Tibial artery (tissue), 4 donors: ENCODE results near the gene ACP3.
"Not testable (repeated sequence)": the region's sequence is repeated elsewhere in the genome, so short reads cannot be mapped to it uniquely, and the experiment has no call there.

ENCODE experiments used
- DNase-seq, 2 donors: peaks; one replicate each; pipeline ENCODE4 v3.0.0-alpha.2; 2019
- H3K27ac ChIP-seq, 2 donors: fragments of 200-600 bp; sonication (generic) in 1 of 2; 1 replicate in 1 of 2; 2 replicates in 1 of 2; pipeline ENCODE4 v1.5.1; 2018 to 2019; ENCODE audit warnings: mild to moderate bottlenecking in 1 of 2
- H3K27me3 ChIP-seq, 2 donors: fragments of 200-600 bp; sonication (generic) in 1 of 2; one replicate each; pipeline versions ENCODE4 v1.5.1 to v1.6.0; 2016 to 2019
- H3K36me3 ChIP-seq, 3 donors: fragments of 200-600 bp; sonication (generic) in 2 of 3; one replicate each; pipeline ENCODE4 v1.5.1; 2016 to 2019; ENCODE audit warnings: mild to moderate bottlenecking in 2 of 3
- H3K4me1 ChIP-seq, 4 donors: fragments of 200-600 bp; sonication (generic) in 2 of 4; 1 replicate in 3 of 4; 2 replicates in 1 of 4; pipeline ENCODE4 v1.5.1; 2016 to 2019
- H3K4me3 ChIP-seq, 2 donors: fragments of 200-600 bp; sonication (generic) in 1 of 2; 1 replicate in 1 of 2; 2 replicates in 1 of 2; pipeline ENCODE4 v1.5.1; 2018 to 2019; ENCODE audit warnings: mild to moderate bottlenecking in 2 of 2
- H3K9me3 ChIP-seq, 3 donors: fragments of 200-600 bp; sonication (generic) in 1 of 3; one replicate each; pipeline ENCODE4 v1.5.1; 2016 to 2019
- CTCF ChIP-seq, 2 experiments: fragments of 200-600 bp in 1 of 2; fragments of 450-650 bp in 1 of 2; IDR thresholded peaks; one replicate each; pipeline ENCODE4 v1.5.1; 2017 to 2019; ENCODE audit warnings: antibody characterized with exemption in 2 of 2, mild to moderate bottlenecking in 1 of 2, moderate library complexity in 1 of 2
- intact Hi-C: fragments of 100-400 bp; cut with DNase I; formaldehyde crosslinking; loops from one replicate; pipeline ENCODE4 v1.15.0; 2023; ENCODE audit warnings: low total_unique reads

ACP3 gene

GRCh38 chr3:132368962-132369361, 51.8 kb downstream of the ACP3 start:
- no peak for DNase-seq
- intact Hi-C loops: no loop called here
- Histone ChIP-seq H3K4me3 (no peak overlapping the region), H3K36me3 (no peaks in the 10 kb centered on the region), H3K27ac (no peak overlapping the region), H3K9me3 (no peaks in the 10 kb centered on the region), H3K27me3 (no peaks in the 10 kb centered on the region), H3K4me1 (no peaks in the 10 kb centered on the region)
- TF ChIP-seq CTCF (IDR thresholded peaks at IDR 0.05): no peak

GRCh38 chr3:132376945-132377354, 59.7 kb downstream of the ACP3 start:
- H3K9me3 ChIP-seq, H3K4me3 ChIP-seq, intact Hi-C loops, H3K27me3 ChIP-seq, H3K4me1 ChIP-seq, H3K27ac ChIP-seq, DNase-seq, H3K36me3 ChIP-seq: not testable (repeated sequence)

GRCh38 chr3:132378048-132378762, 61.0 kb downstream of the ACP3 start:
- no peak overlapping the region for H3K4me3 ChIP-seq
- TF ChIP-seq CTCF (IDR thresholded peaks at IDR 0.05): no peak
- peaks cover 0 to 10% of the 10 kb centered on the region in 2 donors for H3K27me3 ChIP-seq
- H3K4me1 ChIP-seq: no peaks in the 10 kb centered on the region
- intact Hi-C loops: no loop called here
- H3K36me3 ChIP-seq: no peaks in the 10 kb centered on the region
- H3K27ac ChIP-seq: no peak overlapping the region
- H3K9me3 ChIP-seq: no peaks in the 10 kb centered on the region
- DNase-seq: no peak

GRCh38 chr3:132378846-132379245, 61.6 kb downstream of the ACP3 start:
- no peaks in the 10 kb centered on the region for H3K9me3 ChIP-seq
- peaks cover 0 to 14% of the 10 kb centered on the region in 2 donors for H3K27me3 ChIP-seq
- TF ChIP-seq CTCF (IDR thresholded peaks at IDR 0.05): no peak
- H3K36me3 ChIP-seq: no peaks in the 10 kb centered on the region
- no peaks in the 10 kb centered on the region for H3K4me1 ChIP-seq
- no peak for DNase-seq
- H3K4me3 ChIP-seq: no peak overlapping the region
- H3K27ac ChIP-seq: no peak overlapping the region
- intact Hi-C loops: no loop called here

GRCh38 chr3:132380920-132381319, 63.7 kb downstream of the ACP3 start:
- no peak for TF ChIP-seq CTCF (IDR thresholded peaks at IDR 0.05)
- Histone ChIP-seq H3K4me3 (no peak overlapping the region), H3K9me3 (no peaks in the 10 kb centered on the region), H3K27me3 (peaks cover 0 to 14% of the 10 kb centered on the region in 2 donors), H3K27ac (no peak overlapping the region), H3K4me1 (no peaks in the 10 kb centered on the region), H3K36me3 (no peaks in the 10 kb centered on the region)
- DNase-seq: no peak
- intact Hi-C loops: no loop called here

- intact Hi-C loops: no loop called here
- H3K4me1 ChIP-seq: no peaks in the 10 kb centered on the region
Measured at GRCh38 chr3:132381348-132381944, 64.2 kb downstream of the ACP3 start.

More at GRCh38 chr3:132381348-132381944, 64.2 kb downstream of the ACP3 start:
- Histone ChIP-seq H3K27ac (no peak overlapping the region), H3K9me3 (no peaks in the 10 kb centered on the region), H3K36me3 (no peaks in the 10 kb centered on the region), H3K27me3 (peaks cover 0 to 14% of the 10 kb centered on the region in 2 donors), H3K4me3 (no peak overlapping the region)
- DNase-seq: no peak
- no peak for TF ChIP-seq CTCF (IDR thresholded peaks at IDR 0.05)
